HG02571 (cell line): ENCODE data around the gene CYP2A7.
"Not testable (repeated sequence)": the region's sequence is repeated elsewhere in the genome, so short reads cannot be mapped to it uniquely, and the experiment has no call there.

Experiments used
- ATAC-seq: cut with Tn5 transposase; IDR thresholded peaks from one replicate; pipeline ENCODE4 v1.9.1; 2021; ENCODE audit warnings: mild to moderate bottlenecking, moderate library complexity; ENCODE audit not compliant: unreplicated experiment

CYP2A7 gene

GRCh38 chr19:40882062-40882461 lies at the start of gene CYP2A7:
TSS of gene CYP2A7 (minus strand) at chr19:40882231. CDS start at chr19:40882210, 21 bp downstream.
- not testable (repeated sequence) for ATAC-seq

- ATAC-seq, result not testable (repeated sequence)
Measured at GRCh38 chr19:40930799-40931198, 48.8 kb upstream of the CYP2A7 start.

- ATAC-seq, result not testable (repeated sequence)
Measured at GRCh38 chr19:40929942-40930341, 47.9 kb upstream of the CYP2A7 start.

GRCh38 chr19:40928850-40929249 lies 46.8 kb upstream of the CYP2A7 start:
- ATAC-seq, result no peak

- no peak for ATAC-seq
Measured at GRCh38 chr19:40927567-40927966, 45.5 kb upstream of the CYP2A7 start.

GRCh38 chr19:40926276-40926675 lies 44.2 kb upstream of the CYP2A7 start:
- ATAC-seq, result not testable (repeated sequence)

GRCh38 chr19:40923934-40924391 lies 41.9 kb upstream of the CYP2A7 start:
- ATAC-seq, result no peak

GRCh38 chr19:40922237-40923160 lies 40.5 kb upstream of the CYP2A7 start:
- ATAC-seq, result not testable (repeated sequence)

GRCh38 chr19:40921005-40921897 lies 39.2 kb upstream of the CYP2A7 start:
- no peak for ATAC-seq

GRCh38 chr19:40920300-40921004 lies 38.4 kb upstream of the CYP2A7 start:
- ATAC-seq, result no peak

- ATAC-seq, result not testable (repeated sequence)
Measured at GRCh38 chr19:40919530-40920299, 37.7 kb upstream of the CYP2A7 start.

GRCh38 chr19:40918303-40918702 lies 36.3 kb upstream of the CYP2A7 start:
- not testable (repeated sequence) for ATAC-seq

- ATAC-seq, result no peak
Measured at GRCh38 chr19:40908976-40909375, 26.9 kb upstream of the CYP2A7 start.

- no peak for ATAC-seq
Measured at GRCh38 chr19:40907968-40908735, 26.1 kb upstream of the CYP2A7 start.

- no peak for ATAC-seq
Measured at GRCh38 chr19:40906512-40906911, 24.5 kb upstream of the CYP2A7 start.

GRCh38 chr19:40904673-40905156 lies 22.7 kb upstream of the CYP2A7 start:
- not testable (repeated sequence) for ATAC-seq

- ATAC-seq, result not testable (repeated sequence)
Measured at GRCh38 chr19:40901975-40902750, 20.1 kb upstream of the CYP2A7 start.

- ATAC-seq, result not testable (repeated sequence)
Measured at GRCh38 chr19:40900521-40900920, 18.5 kb upstream of the CYP2A7 start.
